Activated gamma-delta T cell (primary cell): Measurements from ENCODE around the gene COX7A2L.
"Not testable (repeated sequence)": the region's sequence is repeated elsewhere in the genome, so short reads cannot be mapped to it uniquely, and the experiment has no call there.

Experiments
- DNase-seq: peaks from one replicate; lab custom pipeline; 2025; lab: John Stamatoyannopoulos, UW
- total RNA-seq, 2 donors: gene quantifications; one replicate each; lab custom pipeline; 2026; lab: John Stamatoyannopoulos, UW

Gene COX7A2L
- 53.3 to 53.9 reads per million in 2 donors for total RNA-seq

DNA sequence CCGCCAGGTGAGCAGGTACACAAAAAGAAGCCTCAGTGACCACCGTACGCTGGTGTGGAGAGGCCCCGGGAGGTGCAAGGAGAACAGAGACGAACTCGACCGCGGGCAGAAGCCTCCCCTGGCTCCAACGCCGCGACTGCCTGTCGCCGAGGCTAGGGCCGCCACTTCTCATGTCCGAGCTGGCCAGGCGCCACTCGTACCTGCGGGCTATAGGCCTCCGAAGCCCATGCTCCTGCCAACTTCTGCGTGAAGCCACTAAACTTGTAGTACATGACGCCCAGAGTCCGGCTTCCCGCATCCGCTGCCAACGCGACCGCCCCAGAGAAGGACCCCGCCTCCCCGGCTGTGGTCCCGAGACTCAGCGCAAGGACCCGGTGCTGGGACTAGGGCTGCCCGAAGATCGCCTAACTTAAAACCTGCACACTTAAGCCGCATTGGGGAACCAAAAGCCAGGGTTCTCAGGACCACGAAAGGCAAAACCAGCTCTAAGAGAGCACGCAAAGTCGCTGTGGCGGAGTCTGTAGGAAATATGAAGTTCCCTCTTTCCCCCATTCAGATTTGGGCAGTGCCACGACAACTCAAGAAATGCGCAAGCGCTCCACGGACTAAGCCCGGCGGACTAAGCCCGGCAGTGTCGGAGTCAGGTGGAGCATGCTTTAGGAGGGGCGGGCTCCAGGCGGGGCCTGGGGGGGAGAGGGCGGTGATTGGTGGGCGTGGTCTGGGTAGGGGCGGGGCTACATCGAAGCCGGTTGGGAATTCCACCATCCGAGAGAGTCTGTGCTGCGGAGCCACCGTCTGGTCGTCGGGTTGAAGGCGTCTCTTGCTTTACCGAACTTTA is at the start of gene COX7A2L:
Gene COX7A2L, minus strand, starts transcription at position 328 of the 838 bp plus-strand sequence. Its CDS starts 56 bp downstream, at position 272.
- peak; percentile 84 for DNase-seq

- DNase-seq, result no peak
These were observed 47.0 kb upstream of the COX7A2L start for GRCh38 chr2:42408009-42408408.

DNA sequence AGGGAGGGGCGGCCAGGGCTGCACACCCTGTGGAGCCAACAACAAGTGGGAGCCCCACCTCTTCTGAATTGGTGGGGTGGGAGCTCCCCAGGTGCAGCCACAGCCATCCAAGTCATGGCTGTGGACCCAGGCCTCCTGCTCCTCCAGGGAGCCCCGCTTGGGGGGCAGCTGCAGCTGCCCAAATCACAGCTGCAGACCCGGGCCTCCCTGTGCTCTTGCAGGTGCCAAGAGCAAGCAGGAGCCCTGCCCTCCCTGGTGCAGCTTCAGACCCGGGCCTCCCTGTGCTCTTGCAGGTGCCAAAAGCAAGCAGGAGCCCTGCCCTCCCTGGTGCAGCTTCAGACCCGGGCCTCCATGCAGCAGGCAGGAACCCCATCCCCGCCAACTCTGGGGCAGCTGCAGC is 46.5 kb upstream of the COX7A2L start:
- DNase-seq, result peak; percentile 8

DNA sequence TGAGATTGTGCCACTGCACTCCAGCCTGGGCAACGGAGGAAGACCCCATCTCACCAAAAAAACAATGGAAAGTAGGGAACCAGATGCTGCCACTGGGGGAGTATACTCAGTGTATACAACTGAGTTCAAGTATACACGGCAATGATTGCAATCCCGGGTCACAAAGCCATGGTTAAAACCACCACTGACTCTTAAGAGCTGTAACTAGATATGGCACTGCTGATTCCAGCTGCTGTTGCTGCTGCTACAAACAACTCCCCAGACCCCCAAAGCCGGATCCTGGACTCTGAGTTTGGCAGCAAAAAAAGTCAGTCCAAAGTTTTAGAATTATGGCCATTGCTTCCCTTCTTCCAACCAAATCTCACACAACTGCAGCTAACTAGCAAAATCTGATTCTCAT is 43.7 kb upstream of the COX7A2L start:
- no peak for DNase-seq

DNA sequence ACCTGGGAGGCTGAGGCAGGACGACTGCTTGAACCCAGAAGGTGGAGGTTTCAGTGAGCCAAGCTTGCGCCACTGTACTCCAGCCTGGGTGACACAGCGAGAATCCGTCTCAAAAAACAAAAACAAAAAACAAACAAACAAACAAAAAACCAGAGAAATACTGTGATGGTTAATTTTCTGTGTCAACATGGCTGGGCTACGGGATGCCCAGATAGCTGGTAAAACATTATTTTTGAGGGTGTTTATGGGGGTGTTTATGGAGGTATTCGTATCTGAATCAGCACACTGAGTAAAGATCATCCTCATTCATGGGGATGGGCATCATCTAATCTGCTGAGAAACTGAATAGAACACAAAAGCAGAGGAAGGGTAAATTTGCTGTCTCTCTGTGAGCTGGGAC is 40.8 kb upstream of the COX7A2L start:
- DNase-seq, result no peak

DNA sequence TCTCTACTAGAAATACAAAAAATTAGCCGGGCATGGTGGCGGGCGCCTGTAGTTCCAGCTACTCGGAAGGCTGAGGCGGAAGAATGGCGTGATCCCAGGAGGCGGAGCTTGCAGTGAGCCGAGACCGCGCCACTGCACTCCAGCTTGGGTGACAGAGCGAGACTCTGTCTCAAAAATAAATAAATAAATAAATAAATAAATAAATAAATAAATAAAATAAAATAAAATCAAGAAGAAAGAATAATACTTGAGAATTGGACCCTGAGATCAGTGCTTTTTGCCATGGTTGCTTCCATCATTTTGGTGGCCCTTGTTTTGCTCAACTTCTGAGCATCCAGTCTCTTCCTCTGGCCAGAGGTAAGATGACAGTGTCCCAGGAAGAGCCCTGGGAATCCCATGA is 37.0 kb upstream of the COX7A2L start:
- DNase-seq, result not testable (repeated sequence)

DNA sequence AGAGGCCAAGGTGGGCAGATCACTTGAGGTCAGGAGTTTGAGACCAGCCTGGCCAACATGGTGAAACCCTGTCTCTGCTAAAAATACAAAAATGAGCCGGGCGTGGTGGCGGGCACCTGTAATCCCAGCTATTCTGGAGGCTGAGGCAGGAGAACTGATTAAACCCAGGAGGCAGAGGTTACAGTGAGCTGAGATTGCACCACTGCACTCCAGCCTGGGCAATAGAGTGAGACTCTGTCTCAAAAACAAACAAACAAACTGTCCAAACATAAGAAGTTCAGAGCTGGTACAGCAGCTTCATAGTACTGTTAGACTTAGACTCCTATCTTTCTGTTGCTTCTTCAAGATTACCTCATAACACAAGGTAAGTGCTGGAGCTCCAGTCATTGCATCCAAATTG is 32.3 kb upstream of the COX7A2L start:
- not testable (repeated sequence) for DNase-seq

DNA sequence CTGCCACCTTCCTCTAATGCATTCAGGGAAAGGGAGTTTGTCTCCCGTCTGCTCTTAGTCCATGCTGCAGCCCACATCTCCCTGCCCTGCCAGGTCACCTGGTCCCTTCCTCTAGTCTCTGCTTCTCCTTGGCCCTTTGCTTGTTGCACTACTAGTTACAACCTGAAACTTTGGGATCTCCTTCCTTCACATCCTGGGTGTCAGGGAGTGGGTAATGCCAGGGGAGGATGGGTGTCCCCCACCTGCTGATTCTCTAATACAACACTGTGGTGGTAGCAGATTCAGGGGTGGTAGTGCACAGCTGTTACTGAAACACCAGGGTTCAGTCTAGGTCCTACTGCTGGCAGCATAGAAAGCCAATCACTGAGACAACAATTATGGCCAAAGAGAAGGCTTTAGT is 31.2 kb upstream of the COX7A2L start:
- DNase-seq, result no peak

- DNase-seq, result no peak
These were observed 29.5 kb upstream of the COX7A2L start for GRCh38 chr2:42390401-42390969.

DNA sequence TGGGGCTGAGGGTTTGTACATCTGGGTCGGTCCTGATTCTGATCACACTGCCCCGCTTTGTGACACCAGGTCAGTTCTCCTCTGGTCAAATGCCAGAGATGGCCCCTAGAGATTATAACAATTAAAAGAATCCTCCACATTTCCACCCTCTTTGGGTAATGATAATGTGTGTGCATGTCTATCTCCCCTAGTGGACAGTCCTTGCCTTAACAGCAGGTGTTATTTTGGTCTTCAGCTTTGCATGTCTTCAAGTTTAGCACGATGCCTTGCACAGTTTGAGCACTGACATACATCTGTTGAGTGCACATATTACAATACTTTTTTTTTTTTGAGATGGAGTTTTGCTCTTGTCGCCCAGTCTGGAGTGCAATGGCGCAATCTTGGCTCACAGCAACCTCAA is 25.7 kb upstream of the COX7A2L start:
- DNase-seq, result no peak

- no peak for DNase-seq
These were observed 24.2 kb upstream of the COX7A2L start for GRCh38 chr2:42385225-42385624.

- DNase-seq, result no peak
These were observed 23.0 kb upstream of the COX7A2L start for GRCh38 chr2:42383855-42384530.

DNA sequence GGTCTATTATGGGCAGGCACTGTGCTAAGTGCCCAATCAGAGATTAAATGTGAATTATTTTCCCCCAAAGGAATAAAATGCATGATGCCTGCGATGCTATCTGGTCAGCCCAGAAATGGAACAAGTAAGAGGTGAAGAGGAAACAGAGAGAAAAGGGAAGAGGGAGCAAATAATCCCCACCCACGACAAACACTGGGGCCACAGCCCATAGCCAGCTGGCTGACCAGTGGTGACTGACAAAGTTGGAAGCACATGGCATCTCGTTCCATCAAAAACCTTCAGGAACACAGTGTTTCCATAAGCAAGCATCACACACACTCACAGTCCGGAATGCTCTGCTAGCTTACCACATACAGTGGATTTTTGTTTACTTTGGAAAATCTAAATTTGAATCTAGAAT is 21.1 kb upstream of the COX7A2L start:
- DNase-seq, result no peak

GRCh38 chr2:42380026-42380425 is 19.0 kb upstream of the COX7A2L start:
- not testable (repeated sequence) for DNase-seq

DNA sequence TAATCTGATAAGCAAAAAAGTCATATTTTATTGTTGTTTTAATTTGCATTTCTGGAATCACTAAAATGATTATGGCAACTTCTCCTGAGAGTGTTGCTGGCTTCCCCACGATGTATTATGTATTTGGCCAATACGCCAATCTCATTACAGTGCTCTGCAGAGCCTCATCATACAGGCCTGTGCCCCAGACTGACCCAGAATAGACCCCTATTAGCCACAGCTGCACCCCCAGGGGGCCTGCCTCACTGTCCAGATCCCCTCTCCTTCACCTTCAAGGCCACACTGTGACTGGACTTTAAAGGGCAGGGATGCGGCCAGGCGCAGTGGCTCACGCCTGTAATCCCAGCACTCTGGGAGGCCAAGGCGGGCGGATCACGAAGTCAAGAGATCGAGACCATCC is 17.4 kb upstream of the COX7A2L start:
- DNase-seq, result no peak

DNA sequence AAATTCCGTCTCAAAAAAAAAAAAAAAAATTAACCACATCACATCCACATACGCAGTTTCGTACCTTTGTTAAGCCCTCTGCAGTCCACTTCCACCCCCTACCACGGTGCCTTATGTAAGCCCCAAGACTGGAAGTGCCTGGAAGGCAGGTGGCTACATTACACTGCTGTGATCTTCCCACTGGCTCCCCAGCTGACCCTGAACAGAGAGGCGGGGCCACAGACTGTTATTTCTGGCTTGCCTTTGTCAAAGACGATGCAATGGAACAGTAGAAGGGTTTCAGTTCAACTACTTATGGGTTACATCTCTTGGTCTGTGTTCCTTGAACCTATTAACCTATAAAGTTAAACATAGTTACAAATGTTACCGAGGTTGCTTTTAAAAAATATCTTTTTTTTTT is 15.7 kb upstream of the COX7A2L start:
- no peak for DNase-seq

DNA sequence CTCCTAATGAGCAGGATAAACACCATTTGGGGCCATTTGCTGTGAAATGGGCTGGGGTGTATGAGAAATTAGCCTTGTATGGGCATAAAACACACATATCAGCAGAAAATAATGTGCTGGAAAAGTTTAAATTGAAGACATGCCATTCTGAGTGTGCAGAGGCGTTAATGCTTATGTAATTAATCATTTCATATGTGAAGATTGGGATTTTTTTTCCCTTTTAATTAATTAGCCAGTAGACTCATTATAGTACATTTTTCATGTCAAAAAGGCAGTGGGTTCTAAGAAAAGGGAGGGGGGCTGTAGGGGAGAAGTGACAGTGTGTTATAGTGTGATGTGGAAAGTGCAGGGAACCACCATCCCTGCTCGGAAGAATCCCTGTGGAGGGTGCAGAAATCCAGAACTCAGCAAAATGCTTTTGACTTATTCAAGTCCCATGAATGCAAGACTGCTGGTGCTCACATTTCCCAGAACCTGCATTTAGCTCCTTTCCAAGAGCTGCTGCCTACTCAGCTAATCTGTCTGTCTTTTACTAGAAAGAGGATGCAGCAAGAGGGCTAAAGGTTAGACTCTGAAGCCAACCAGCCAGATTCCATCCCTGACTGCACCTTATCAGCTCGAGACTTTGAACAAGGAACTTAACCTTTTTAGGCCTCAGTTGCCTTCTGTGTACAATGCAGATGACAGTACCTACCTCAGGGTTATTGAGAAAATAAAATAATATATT is 11.6 kb upstream of the COX7A2L start:
- no peak for DNase-seq

DNA sequence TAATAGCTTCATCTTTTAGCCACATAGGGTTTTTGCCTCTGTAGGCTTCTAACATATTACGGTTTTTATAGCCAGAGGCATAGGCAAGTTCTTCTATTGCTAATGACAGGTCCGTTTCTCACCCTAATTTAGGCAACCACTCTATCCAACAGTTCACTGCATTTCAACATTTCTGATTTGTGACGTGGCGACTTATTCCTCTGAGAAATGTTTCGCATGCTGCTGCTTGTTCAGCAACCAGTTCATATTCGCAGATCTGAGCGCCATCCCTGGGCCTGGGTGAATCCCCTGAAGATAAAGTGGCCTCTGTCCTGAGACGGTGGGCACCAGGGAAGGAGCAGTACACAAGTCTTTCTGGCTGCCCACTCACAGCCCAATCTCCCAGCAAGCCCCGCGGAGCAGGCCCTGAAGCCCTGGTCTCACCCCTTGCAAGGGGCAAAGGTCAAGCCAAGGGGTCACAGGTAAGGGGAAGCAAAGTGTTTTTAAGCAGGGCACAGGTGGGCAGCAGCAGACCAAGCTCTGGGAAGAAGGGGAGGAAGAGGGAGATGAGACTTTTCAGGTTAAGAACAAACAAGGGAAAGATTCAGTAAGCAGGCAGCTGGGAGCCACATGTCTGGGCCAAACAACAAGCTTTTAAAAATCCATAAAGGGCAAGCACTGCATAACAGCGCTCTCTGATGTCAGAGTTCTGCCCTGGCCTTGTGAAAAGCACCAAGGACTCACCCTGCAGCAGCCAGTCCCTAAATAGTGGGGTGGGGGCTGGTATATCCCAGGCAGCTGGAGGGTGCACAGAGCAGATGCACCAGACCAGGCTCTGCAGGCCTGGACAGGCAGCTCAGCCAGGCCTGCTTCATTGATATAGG is 10.8 kb upstream of the COX7A2L start:
- no peak for DNase-seq

GRCh38 chr2:42369532-42370229 is 8.7 kb upstream of the COX7A2L start:
- DNase-seq, result no peak

- DNase-seq, result no peak
These were observed 8.0 kb upstream of the COX7A2L start for GRCh38 chr2:42368817-42369531.
